ENCODE measurements around the gene C1QL4. TPM values are rescaled to one million over a fixed set of nuclear protein-coding genes. Genes with fewer than 3 reads are reported as not detected.

Gene C1QL4
- polyA plus RNA-seq, 2 of the 4 experiments (the other 2 are of a cell fraction) = 1.5 to 2.8 TPM

DNA sequence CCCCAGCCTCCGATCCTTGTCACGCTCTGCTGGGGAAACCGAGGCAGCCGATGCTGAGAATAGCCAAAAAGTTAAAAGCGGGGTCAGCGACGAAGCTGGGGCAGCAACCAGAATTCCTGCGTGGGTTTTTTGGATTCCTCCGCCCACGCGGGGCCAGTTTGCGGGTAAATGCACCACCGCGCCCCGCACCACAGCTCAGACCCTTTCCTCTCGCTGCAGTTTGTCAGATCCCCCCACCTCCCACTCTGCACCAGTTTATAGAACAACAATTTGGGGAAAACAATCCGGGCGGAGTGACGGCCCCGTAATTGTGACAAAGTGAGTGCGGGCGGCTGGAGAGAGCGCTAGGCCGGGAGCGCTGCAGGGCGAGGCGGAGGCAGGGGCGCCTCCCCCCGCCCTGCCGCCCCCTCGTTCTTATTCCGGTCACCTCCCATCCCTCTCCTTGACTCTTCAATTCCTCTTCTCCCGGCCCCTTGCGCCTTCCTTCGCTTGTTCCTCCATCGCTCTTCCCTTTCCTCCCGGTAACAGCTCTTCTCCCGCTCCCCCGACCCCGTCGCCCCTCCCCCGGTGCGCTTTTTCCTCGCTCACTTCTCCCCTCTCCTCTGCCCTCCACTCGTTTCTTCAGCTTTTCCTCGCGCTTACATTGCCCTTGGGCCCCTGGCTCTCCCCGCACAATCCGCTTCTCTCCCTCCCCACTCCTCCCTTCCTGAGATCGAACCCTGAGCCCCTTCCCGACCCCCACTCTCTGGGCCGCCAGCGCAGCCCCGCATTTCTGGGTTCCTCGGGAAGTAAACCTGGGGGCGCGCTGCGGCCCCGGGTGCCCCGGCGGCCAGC is 9.1 kb upstream of the C1QL4 start (continued):
- TF ChIP-seq POLR2A (IDR thresholded peaks at IDR 0.05; ENCODE audit: low read length) = no peak
- no peak for TF ChIP-seq BHLHE40 (IDR thresholded peaks at IDR 0.05; ENCODE audit: low read depth, low read length)
- no peak for TF ChIP-seq HOXB5 (CRISPR knock-in tag; IDR thresholded peaks at IDR 0.05)
- no peak for TF ChIP-seq CHD4 (IDR thresholded peaks at IDR 0.05; ENCODE audit: borderline replicate concordance)
- TF ChIP-seq SREBF2 (IDR thresholded peaks at IDR 0.05) = no peak
- TF ChIP-seq FOSL2 (IDR thresholded peaks at IDR 0.05) = no peak
- no peak for TF ChIP-seq FOSL2 (CRISPR knock-in tag; IDR thresholded peaks at IDR 0.05)
- TF ChIP-seq MAZ (IDR thresholded peaks at IDR 0.05; ENCODE audit: borderline replicate concordance, low read depth, low read length) = no peak
- TF ChIP-seq HOXB13 (CRISPR knock-in tag; IDR thresholded peaks at IDR 0.05; ENCODE audit: low read depth) = no peak
- TF ChIP-seq, protein P1, sequence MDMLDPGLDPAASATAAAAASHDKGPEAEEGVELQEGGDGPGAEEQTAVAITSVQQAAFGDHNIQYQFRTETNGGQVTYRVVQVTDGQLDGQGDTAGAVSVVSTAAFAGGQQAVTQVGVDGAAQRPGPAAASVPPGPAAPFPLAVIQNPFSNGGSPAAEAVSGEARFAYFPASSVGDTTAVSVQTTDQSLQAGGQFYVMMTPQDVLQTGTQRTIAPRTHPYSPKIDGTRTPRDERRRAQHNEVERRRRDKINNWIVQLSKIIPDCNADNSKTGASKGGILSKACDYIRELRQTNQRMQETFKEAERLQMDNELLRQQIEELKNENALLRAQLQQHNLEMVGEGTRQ (IDR thresholded peaks at IDR 0.05) = no peak
- TF ChIP-seq, protein P2, sequence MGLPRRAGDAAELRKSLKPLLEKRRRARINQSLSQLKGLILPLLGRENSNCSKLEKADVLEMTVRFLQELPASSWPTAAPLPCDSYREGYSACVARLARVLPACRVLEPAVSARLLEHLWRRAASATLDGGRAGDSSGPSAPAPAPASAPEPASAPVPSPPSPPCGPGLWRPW (IDR thresholded peaks at IDR 0.05) = no peak
- no peak for TF ChIP-seq TP53 (CRISPR knock-in tag; IDR thresholded peaks at IDR 0.05)
- no peak for TF ChIP-seq RNF2 (IDR thresholded peaks at IDR 0.05; ENCODE audit: borderline replicate concordance, low read depth)

DNA sequence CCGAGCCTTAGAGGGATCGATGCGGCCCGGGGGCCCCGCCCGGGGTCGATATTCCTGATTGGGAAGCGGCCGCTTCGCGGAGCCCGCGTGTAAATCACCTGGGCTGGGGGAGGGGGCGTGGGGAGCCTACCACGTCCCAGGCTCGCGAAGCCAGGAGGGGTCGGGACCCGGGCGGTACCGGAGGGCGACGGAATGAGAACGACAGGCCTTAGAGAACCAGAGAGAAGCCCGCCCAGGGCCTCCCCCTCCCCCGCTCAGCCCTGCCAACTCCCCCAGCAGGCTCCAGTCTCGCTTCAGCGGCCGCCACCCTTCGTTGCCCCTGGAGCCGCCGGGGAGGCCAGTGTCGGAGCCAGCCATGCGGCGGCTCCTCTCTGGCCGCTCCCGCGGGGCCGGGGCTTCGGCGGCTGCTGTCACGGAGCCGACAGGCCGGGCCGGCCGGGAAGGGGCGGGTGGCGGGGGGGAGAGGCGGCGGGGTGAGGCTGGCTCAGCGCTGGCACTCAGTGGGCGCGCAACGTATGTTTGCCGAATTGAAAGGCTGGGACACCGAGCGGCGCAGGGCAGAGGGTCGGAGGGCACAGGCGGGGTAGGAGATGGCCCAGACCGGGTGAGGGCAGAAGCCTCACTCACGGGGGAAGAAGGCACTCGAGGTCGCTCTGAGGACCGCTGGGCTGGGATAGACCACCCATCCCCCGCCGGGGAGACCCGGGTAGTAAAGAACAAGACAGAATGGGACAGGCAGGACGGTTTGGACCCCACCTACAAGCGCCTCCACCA is 8.2 kb upstream of the C1QL4 start:
- Histone ChIP-seq H3K9me3 (no peaks in the 10 kb centered on the region), H3K27ac (peak overlapping the region; percentile 55 to 85), H3K4me1 (peaks cover 48% of the 10 kb centered on the region), H3K4me2 (peak overlapping the region; percentile 87), H3K4me3 (peak overlapping the region; percentile 41)
- CTCF ChIA-PET = interaction anchor here (4.4 to 9.5 kb wide), 6 partner anchors 8 to 180 kb away, joined by 41 to 201 read pairs (median 116); partner anchors contain the start of genes C1QL4, PRPH and SPATS2
- no peak for DNase-seq (ENCODE audit: low read depth in 1 of 2, low spot score in 1 of 2)
- TF ChIP-seq, protein P3, sequence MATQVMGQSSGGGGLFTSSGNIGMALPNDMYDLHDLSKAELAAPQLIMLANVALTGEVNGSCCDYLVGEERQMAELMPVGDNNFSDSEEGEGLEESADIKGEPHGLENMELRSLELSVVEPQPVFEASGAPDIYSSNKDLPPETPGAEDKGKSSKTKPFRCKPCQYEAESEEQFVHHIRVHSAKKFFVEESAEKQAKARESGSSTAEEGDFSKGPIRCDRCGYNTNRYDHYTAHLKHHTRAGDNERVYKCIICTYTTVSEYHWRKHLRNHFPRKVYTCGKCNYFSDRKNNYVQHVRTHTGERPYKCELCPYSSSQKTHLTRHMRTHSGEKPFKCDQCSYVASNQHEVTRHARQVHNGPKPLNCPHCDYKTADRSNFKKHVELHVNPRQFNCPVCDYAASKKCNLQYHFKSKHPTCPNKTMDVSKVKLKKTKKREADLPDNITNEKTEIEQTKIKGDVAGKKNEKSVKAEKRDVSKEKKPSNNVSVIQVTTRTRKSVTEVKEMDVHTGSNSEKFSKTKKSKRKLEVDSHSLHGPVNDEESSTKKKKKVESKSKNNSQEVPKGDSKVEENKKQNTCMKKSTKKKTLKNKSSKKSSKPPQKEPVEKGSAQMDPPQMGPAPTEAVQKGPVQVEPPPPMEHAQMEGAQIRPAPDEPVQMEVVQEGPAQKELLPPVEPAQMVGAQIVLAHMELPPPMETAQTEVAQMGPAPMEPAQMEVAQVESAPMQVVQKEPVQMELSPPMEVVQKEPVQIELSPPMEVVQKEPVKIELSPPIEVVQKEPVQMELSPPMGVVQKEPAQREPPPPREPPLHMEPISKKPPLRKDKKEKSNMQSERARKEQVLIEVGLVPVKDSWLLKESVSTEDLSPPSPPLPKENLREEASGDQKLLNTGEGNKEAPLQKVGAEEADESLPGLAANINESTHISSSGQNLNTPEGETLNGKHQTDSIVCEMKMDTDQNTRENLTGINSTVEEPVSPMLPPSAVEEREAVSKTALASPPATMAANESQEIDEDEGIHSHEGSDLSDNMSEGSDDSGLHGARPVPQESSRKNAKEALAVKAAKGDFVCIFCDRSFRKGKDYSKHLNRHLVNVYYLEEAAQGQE (IDR thresholded peaks at IDR 0.05) = no peak
- TF ChIP-seq CBX8 (IDR thresholded peaks at IDR 0.05) (no peak), RCOR1 (IDR thresholded peaks at IDR 0.05; ENCODE audit: low read depth, low read length) (no peak), HOXB13 (CRISPR knock-in tag; IDR thresholded peaks at IDR 0.05; ENCODE audit: low read depth) (no peak), HDAC2 (IDR thresholded peaks at IDR 0.05) (no peak), NPAS2 (CRISPR knock-in tag; IDR thresholded peaks at IDR 0.05; ENCODE audit: borderline replicate concordance) (no peak), NFE2L2 (conservative IDR thresholded peaks at IDR 0.05; ENCODE audit: low read length) (no peak), RFX5 (IDR thresholded peaks at IDR 0.05) (no peak), POLR2A (IDR thresholded peaks at IDR 0.05; ENCODE audit: low read length) (no peak), MYC (IDR thresholded peaks at IDR 0.05; ENCODE audit: borderline replicate concordance, low read length) (no peak), KDM5A (IDR thresholded peaks at IDR 0.05) (no peak)
- TF ChIP-seq, protein P4, sequence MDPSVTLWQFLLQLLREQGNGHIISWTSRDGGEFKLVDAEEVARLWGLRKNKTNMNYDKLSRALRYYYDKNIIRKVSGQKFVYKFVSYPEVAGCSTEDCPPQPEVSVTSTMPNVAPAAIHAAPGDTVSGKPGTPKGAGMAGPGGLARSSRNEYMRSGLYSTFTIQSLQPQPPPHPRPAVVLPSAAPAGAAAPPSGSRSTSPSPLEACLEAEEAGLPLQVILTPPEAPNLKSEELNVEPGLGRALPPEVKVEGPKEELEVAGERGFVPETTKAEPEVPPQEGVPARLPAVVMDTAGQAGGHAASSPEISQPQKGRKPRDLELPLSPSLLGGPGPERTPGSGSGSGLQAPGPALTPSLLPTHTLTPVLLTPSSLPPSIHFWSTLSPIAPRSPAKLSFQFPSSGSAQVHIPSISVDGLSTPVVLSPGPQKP (IDR thresholded peaks at IDR 0.05; ENCODE audit: low read depth, low read length) = no peak
- TF ChIP-seq, protein P5, sequence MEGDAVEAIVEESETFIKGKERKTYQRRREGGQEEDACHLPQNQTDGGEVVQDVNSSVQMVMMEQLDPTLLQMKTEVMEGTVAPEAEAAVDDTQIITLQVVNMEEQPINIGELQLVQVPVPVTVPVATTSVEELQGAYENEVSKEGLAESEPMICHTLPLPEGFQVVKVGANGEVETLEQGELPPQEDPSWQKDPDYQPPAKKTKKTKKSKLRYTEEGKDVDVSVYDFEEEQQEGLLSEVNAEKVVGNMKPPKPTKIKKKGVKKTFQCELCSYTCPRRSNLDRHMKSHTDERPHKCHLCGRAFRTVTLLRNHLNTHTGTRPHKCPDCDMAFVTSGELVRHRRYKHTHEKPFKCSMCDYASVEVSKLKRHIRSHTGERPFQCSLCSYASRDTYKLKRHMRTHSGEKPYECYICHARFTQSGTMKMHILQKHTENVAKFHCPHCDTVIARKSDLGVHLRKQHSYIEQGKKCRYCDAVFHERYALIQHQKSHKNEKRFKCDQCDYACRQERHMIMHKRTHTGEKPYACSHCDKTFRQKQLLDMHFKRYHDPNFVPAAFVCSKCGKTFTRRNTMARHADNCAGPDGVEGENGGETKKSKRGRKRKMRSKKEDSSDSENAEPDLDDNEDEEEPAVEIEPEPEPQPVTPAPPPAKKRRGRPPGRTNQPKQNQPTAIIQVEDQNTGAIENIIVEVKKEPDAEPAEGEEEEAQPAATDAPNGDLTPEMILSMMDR (IDR thresholded peaks at IDR 0.05) = no peak
- TF ChIP-seq, protein P6, sequence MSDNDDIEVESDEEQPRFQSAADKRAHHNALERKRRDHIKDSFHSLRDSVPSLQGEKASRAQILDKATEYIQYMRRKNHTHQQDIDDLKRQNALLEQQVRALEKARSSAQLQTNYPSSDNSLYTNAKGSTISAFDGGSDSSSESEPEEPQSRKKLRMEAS (IDR thresholded peaks at IDR 0.05) = no peak
- 34% methylated on average over 56 of the region's 70 CpGs for WGBS (ENCODE audit: missing lambda C conversion rate)
- FAIRE-seq = no peak
- POLR2A ChIA-PET = no interaction called here
- ATAC-seq = peak in 1 of 2 experiments; percentile 1; a peak in 2 of 6 replicates
